Measurements from ENCODE around the gene HTATSF1. TPM values are rescaled to one million over a fixed set of nuclear protein-coding genes. Genes with fewer than 3 reads are reported as not detected.

The HTATSF1 gene
- total and polyA plus RNA-seq, 2 donors (not counting 1 experiment from before 2014, with no cell fraction given) = 1.0 to 18.7 TPM

- no peaks in the 10 kb centered on the region for H3K36me3 ChIP-seq (replicated peaks in 1 of 2; ENCODE audit: control extremely low read depth in 1 of 2, control insufficient read depth in 1 of 2, extremely low read depth in 1 of 2, insufficient read depth in 2 of 2, low read length in 1 of 2)
- TF ChIP-seq EZH2 (IDR thresholded peaks at IDR 0.05; ENCODE audit: borderline replicate concordance, insufficient read depth, low read depth, low read length, poor library complexity, severe bottlenecking) = no peak
- TF ChIP-seq, protein P1, sequence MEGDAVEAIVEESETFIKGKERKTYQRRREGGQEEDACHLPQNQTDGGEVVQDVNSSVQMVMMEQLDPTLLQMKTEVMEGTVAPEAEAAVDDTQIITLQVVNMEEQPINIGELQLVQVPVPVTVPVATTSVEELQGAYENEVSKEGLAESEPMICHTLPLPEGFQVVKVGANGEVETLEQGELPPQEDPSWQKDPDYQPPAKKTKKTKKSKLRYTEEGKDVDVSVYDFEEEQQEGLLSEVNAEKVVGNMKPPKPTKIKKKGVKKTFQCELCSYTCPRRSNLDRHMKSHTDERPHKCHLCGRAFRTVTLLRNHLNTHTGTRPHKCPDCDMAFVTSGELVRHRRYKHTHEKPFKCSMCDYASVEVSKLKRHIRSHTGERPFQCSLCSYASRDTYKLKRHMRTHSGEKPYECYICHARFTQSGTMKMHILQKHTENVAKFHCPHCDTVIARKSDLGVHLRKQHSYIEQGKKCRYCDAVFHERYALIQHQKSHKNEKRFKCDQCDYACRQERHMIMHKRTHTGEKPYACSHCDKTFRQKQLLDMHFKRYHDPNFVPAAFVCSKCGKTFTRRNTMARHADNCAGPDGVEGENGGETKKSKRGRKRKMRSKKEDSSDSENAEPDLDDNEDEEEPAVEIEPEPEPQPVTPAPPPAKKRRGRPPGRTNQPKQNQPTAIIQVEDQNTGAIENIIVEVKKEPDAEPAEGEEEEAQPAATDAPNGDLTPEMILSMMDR (IDR thresholded peaks at IDR 0.05) = no peak
- Mint-ChIP-seq H3K4me1 (no peaks in the 10 kb centered on the region), H3K4me3 (no peak overlapping the region), H3K27ac (no peak overlapping the region), H3K9me3 (ENCODE audit: insufficient read depth) (no peaks in the 10 kb centered on the region), H3K27me3 (no peaks in the 10 kb centered on the region)
- no peak for ATAC-seq (ENCODE audit: low read depth)
- intact Hi-C loops (cut with micrococcal nuclease) = no loop called here
- H3K4me3 ChIP-seq (ENCODE audit: control extremely low read depth in 1 of 5, extremely low read depth in 1 of 5, insufficient read depth in 1 of 5, low read depth in 2 of 5, low read length in 4 of 5) = no peak overlapping the region
- no CpG with 5 or more reads among the region's 5 CpGs for WGBS (ENCODE audit: insufficient coverage)
- no peak overlapping the region for H3K4me2 ChIP-seq (replicated peaks; ENCODE audit: low read depth, low read length, poor library complexity, severe bottlenecking)
- no peaks in the 10 kb centered on the region for H3K79me2 ChIP-seq (ENCODE audit: control insufficient read depth, insufficient read depth, low read length)
- no peak for DNase-seq
- no peaks in the 10 kb centered on the region for H3K4me1 ChIP-seq (ENCODE audit: control insufficient read depth in 2 of 2, insufficient read depth in 2 of 2, low read length in 2 of 2)
- POLR2A ChIA-PET = no interaction called here
- no peak overlapping the region for H2AFZ ChIP-seq (ENCODE audit: insufficient read depth, low read depth, low read length, poor library complexity, severe bottlenecking)
- H3K9me3 ChIP-seq (ENCODE audit: control extremely low read depth in 1 of 3, control insufficient read depth in 2 of 3, insufficient read depth in 1 of 3, low read length in 2 of 3) = no peaks in the 10 kb centered on the region
- H3K27ac ChIP-seq (ENCODE audit: low read length in 2 of 2) = no peak overlapping the region
- no peak overlapping the region for H3K9ac ChIP-seq (ENCODE audit: low read length)
- no peaks in the 10 kb centered on the region for H3K27me3 ChIP-seq (replicated peaks in 1 of 4; ENCODE audit: control extremely low read depth in 1 of 4, control insufficient read depth in 3 of 4, insufficient read depth in 4 of 4, low read length in 3 of 4)
- CTCF ChIA-PET = no interaction called here
- no peaks in the 10 kb centered on the region for H4K20me1 ChIP-seq (ENCODE audit: control insufficient read depth, insufficient read depth, low read length, poor library complexity, severe bottlenecking)
Observed at GRCh38 chrX:136452614-136453013, 44.8 kb upstream of the HTATSF1 start.

- Histone ChIP-seq H3K9ac (ENCODE audit: low read length) (no peak overlapping the region), H3K4me3 (ENCODE audit: control extremely low read depth in 1 of 5, extremely low read depth in 1 of 5, insufficient read depth in 1 of 5, low read depth in 2 of 5, low read length in 4 of 5) (no peak overlapping the region), H3K4me2 (replicated peaks; ENCODE audit: low read depth, low read length, poor library complexity, severe bottlenecking) (no peak overlapping the region), H2AFZ (ENCODE audit: insufficient read depth, low read depth, low read length, poor library complexity, severe bottlenecking) (no peak overlapping the region), H3K4me1 (ENCODE audit: control insufficient read depth in 2 of 2, insufficient read depth in 2 of 2, low read length in 2 of 2) (no peaks in the 10 kb centered on the region), H3K36me3 (replicated peaks in 1 of 2; ENCODE audit: control extremely low read depth in 1 of 2, control insufficient read depth in 1 of 2, extremely low read depth in 1 of 2, insufficient read depth in 2 of 2, low read length in 1 of 2) (no peaks in the 10 kb centered on the region), H4K20me1 (ENCODE audit: control insufficient read depth, insufficient read depth, low read length, poor library complexity, severe bottlenecking) (no peaks in the 10 kb centered on the region), H3K9me3 (ENCODE audit: control extremely low read depth in 1 of 3, control insufficient read depth in 2 of 3, insufficient read depth in 1 of 3, low read length in 2 of 3) (no peaks in the 10 kb centered on the region), H3K79me2 (ENCODE audit: control insufficient read depth, insufficient read depth, low read length) (no peaks in the 10 kb centered on the region), H3K27ac (ENCODE audit: low read length in 2 of 2) (no peak overlapping the region), H3K27me3 (replicated peaks in 1 of 4; ENCODE audit: control extremely low read depth in 1 of 4, control insufficient read depth in 3 of 4, insufficient read depth in 4 of 4, low read length in 3 of 4) (no peaks in the 10 kb centered on the region)
- no peaks in the 10 kb centered on the region for H3K9me3 Mint-ChIP-seq (ENCODE audit: insufficient read depth)
- no peak for TF ChIP-seq EZH2 (IDR thresholded peaks at IDR 0.05; ENCODE audit: borderline replicate concordance, insufficient read depth, low read depth, low read length, poor library complexity, severe bottlenecking)
- TF ChIP-seq, protein P1 (IDR thresholded peaks at IDR 0.05) = no peak
- no peak for ATAC-seq (ENCODE audit: low read depth)
- no CpG with 5 or more reads among the region's 1 CpG for WGBS (ENCODE audit: insufficient coverage)
- H3K27me3 Mint-ChIP-seq = no peaks in the 10 kb centered on the region
- intact Hi-C loops (cut with micrococcal nuclease) = no loop called here
- ChIA-PET POLR2A (no interaction called here), CTCF (no interaction called here)
- H3K27ac Mint-ChIP-seq = no peak overlapping the region
- H3K4me3 Mint-ChIP-seq = no peak overlapping the region
- no peaks in the 10 kb centered on the region for H3K4me1 Mint-ChIP-seq
- DNase-seq = no peak
Observed at GRCh38 chrX:136453114-136453513, 44.3 kb upstream of the HTATSF1 start.
